ENCODE measurements around the gene MAPK14.
"Not testable (repeated sequence)": the region's sequence is repeated elsewhere in the genome, so short reads cannot be mapped to it uniquely, and the experiment has no call there.

The MAPK14 gene

DNA sequence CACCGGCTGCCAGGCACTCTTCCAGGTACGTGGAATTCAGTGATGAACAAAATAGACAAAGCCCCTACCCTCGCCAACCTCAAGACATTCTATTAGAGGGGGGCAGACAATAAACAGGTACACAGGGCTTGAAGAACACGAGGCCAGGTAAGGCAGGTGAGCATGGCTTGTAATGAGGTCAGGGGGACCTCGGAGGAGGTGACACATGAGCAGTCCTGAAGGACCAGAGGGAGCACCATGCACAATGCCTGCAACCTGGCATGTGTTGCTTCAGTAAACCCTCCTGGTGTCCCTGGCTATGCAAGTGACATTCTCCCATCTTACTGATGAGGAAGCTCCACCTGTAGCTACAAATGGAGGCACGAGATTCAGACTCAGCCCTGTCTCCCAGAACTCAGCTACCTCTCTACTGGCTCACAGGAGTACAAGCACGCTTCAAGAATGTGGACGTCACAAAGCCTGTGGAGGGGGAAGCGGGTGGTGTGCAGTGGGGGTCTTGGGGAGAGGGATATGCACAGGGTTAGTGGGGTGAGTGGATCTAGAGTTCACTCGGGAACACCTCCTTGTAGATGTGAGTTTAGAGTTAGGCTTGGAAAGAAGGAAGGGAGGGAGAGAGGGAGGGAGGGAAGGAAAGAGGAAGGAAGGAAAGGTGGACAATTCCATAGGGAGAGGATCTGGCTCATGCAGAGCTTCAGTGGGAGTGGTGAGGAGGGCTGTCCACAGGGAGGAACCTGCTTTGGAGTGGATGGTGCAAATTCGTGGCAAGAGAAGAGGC is 95.1 kb downstream of the MAPK14 start:
- Histone ChIP-seq H3K4me1 (ENCODE audit: control insufficient read depth, insufficient read depth, low read length) (no peaks in the 10 kb centered on the region), H3K27me3 (ENCODE audit: control insufficient read depth, insufficient read depth, low read length) (no peaks in the 10 kb centered on the region), H3K36me3 (ENCODE audit: control insufficient read depth, insufficient read depth, low read length) (no peaks in the 10 kb centered on the region), H3K9ac (ENCODE audit: low read length) (no peak overlapping the region), H3K4me3 (ENCODE audit: low read length) (no peak overlapping the region), H3K27ac (ENCODE audit: low read depth, low read length) (no peak overlapping the region)

DNA sequence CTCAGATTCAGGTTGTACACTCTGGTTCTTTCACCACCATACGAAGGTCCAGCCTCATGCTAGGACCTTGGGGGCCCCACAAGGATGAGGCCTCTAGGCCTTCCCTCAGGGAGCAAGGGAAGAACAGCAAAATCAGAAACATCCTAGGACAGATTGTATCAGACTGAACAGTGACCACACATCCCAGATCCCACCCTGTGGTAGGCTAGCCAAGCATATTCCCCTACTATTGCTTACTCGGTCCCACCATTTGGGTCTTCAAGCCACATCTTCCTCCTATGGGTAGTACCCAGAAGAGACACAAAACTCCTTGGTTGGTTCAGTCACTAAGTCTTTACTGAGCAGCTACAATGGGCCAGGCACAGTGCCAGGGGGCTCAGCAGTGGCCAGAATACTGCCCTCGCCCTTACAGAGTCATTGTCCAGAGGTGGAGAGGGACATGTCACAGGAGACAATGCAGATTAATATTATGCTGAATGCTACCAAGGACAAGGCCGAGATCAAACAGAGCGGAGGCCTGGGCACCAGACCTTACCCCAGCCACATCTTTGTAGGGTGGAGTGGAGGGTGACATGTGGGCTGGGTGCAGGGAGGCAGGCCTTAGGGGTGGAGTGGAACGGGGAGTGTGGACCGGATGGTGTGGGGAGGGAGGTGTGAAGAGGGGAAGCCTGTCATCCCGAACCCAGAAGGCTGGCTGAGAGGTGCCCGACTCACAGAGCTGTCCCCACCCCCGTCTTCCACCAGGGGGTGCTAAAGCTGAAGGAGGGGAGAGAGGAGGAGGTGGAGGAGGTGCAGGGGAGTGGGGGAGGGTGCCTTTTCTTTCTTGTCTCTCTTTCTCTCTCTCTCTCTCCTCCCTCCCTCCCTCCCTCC is 95.9 kb downstream of the MAPK14 start:
- no peak overlapping the region for H3K27ac ChIP-seq (ENCODE audit: low read depth, low read length)
- H3K36me3 ChIP-seq (ENCODE audit: control insufficient read depth, insufficient read depth, low read length): no peaks in the 10 kb centered on the region
- H3K4me3 ChIP-seq (ENCODE audit: low read length): no peak overlapping the region
- H3K27me3 ChIP-seq (ENCODE audit: control insufficient read depth, insufficient read depth, low read length): no peaks in the 10 kb centered on the region
- no peaks in the 10 kb centered on the region for H3K4me1 ChIP-seq (ENCODE audit: control insufficient read depth, insufficient read depth, low read length)
- no peak overlapping the region for H3K9ac ChIP-seq (ENCODE audit: low read length)

DNA sequence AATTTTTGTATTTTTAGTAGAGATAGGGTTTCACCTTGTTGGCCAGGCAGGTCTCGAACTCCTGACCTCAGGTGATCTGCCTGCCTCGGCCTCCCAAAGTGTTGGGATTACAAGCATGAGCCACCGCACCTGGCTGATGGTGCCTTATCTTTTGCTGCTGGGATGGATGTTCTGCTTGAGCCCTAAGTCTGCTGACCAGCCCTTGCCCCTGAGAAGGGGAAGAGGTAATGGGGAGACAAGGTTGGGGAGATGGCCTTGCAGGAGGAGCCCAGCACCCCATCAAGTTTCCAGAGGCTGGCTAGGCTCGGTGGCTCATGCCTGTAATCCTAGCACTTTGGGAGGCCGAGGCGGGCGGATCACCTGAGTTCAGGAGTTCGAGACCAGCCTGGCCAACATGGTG is 96.7 kb downstream of the MAPK14 start:
- H3K36me3 ChIP-seq (ENCODE audit: control insufficient read depth, insufficient read depth, low read length); H3K4me3 ChIP-seq (ENCODE audit: low read length); H3K27ac ChIP-seq (ENCODE audit: low read depth, low read length); H3K4me1 ChIP-seq (ENCODE audit: control insufficient read depth, insufficient read depth, low read length); H3K9ac ChIP-seq (ENCODE audit: low read length); H3K27me3 ChIP-seq (ENCODE audit: control insufficient read depth, insufficient read depth, low read length): not testable (repeated sequence)

GRCh38 chr6:36124881-36125280 is 97.3 kb downstream of the MAPK14 start:
- no peaks in the 10 kb centered on the region for H3K27me3 ChIP-seq (ENCODE audit: control insufficient read depth, insufficient read depth, low read length)
- H3K27ac ChIP-seq (ENCODE audit: low read depth, low read length): no peak overlapping the region
- no peak overlapping the region for H3K4me3 ChIP-seq (ENCODE audit: low read length)
- H3K4me1 ChIP-seq (ENCODE audit: control insufficient read depth, insufficient read depth, low read length): no peaks in the 10 kb centered on the region
- H3K36me3 ChIP-seq (ENCODE audit: control insufficient read depth, insufficient read depth, low read length): no peaks in the 10 kb centered on the region
- no peak overlapping the region for H3K9ac ChIP-seq (ENCODE audit: low read length)

DNA sequence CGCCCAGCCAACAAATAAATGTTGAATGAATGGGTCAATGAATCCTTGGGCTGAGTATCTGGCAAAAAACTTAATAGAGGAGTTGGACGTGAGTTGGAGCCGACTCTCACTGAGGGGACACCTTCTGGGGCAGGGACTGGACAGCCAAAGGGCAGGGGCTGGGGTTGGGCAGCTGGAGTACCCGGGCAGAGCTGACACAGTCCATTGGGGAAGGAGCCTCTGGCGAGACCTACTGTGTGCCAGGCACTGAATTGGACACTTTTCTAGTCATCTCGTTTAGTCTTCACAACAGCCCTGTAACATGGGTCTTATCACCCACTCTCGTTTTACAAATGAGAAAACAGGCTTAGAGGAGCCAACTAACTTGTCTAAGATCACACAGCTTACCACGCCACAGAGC is 98.0 kb downstream of the MAPK14 start:
- Histone ChIP-seq H3K4me1 (ENCODE audit: control insufficient read depth, insufficient read depth, low read length) (no peaks in the 10 kb centered on the region), H3K36me3 (ENCODE audit: control insufficient read depth, insufficient read depth, low read length) (no peaks in the 10 kb centered on the region), H3K27ac (ENCODE audit: low read depth, low read length) (no peak overlapping the region), H3K4me3 (ENCODE audit: low read length) (no peak overlapping the region), H3K27me3 (ENCODE audit: control insufficient read depth, insufficient read depth, low read length) (no peaks in the 10 kb centered on the region), H3K9ac (ENCODE audit: low read length) (no peak overlapping the region)

- Histone ChIP-seq H3K36me3 (ENCODE audit: control insufficient read depth, insufficient read depth, low read length) (no peaks in the 10 kb centered on the region), H3K9ac (ENCODE audit: low read length) (no peak overlapping the region), H3K27me3 (ENCODE audit: control insufficient read depth, insufficient read depth, low read length) (peaks cover 2% of the 10 kb centered on the region), H3K27ac (ENCODE audit: low read depth, low read length) (no peak overlapping the region), H3K4me1 (ENCODE audit: control insufficient read depth, insufficient read depth, low read length) (no peaks in the 10 kb centered on the region), H3K4me3 (ENCODE audit: low read length) (no peak overlapping the region)
Observed at GRCh38 chr6:36126121-36126520, 98.5 kb downstream of the MAPK14 start.

- Histone ChIP-seq H3K4me3 (ENCODE audit: low read length) (no peak overlapping the region), H3K9ac (ENCODE audit: low read length) (no peak overlapping the region), H3K4me1 (ENCODE audit: control insufficient read depth, insufficient read depth, low read length) (no peaks in the 10 kb centered on the region), H3K27ac (ENCODE audit: low read depth, low read length) (no peak overlapping the region), H3K36me3 (ENCODE audit: control insufficient read depth, insufficient read depth, low read length) (no peaks in the 10 kb centered on the region), H3K27me3 (ENCODE audit: control insufficient read depth, insufficient read depth, low read length) (peaks cover 2% of the 10 kb centered on the region)
Observed at GRCh38 chr6:36126553-36127458, 99.2 kb downstream of the MAPK14 start.

DNA sequence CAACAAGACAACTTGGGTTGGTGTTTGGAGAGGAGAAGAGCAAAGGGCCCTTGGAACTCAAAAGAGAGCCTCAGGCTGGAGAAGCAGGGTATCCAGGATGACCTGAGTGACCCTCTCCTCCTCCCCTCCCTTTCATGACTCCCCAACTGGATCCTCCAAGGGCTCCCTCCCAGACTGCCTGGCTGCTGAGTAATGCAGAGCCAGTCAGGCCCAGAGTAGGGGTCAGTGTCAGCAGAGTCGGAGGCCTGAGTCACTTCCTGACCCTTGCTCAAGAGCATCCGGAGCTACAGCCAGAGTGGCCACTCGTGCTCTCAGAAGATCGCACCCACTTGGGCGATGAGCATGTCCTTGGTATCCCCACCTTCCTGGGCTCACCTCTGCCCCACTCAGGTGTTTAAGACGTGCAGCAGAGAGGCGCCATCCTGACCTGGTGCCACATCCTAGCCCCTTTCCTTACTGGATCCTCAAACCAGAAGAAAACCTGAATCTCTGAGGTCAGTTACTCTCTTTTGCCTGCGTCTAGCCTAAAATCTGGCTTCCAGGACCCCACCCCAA is 99.9 kb downstream of the MAPK14 start:
- Histone ChIP-seq H3K9ac (ENCODE audit: low read length) (no peak overlapping the region), H3K27me3 (ENCODE audit: control insufficient read depth, insufficient read depth, low read length) (peaks cover 2% of the 10 kb centered on the region), H3K4me1 (ENCODE audit: control insufficient read depth, insufficient read depth, low read length) (no peaks in the 10 kb centered on the region), H3K27ac (ENCODE audit: low read depth, low read length) (no peak overlapping the region), H3K4me3 (ENCODE audit: low read length) (no peak overlapping the region), H3K36me3 (ENCODE audit: control insufficient read depth, insufficient read depth, low read length) (no peaks in the 10 kb centered on the region)

GRCh38 chr6:36128073-36128472 is 100.5 kb downstream of the MAPK14 start:
- Histone ChIP-seq H3K4me1 (ENCODE audit: control insufficient read depth, insufficient read depth, low read length) (no peaks in the 10 kb centered on the region), H3K27me3 (ENCODE audit: control insufficient read depth, insufficient read depth, low read length) (peaks cover 2% of the 10 kb centered on the region), H3K9ac (ENCODE audit: low read length) (no peak overlapping the region), H3K4me3 (ENCODE audit: low read length) (no peak overlapping the region), H3K27ac (ENCODE audit: low read depth, low read length) (no peak overlapping the region), H3K36me3 (ENCODE audit: control insufficient read depth, insufficient read depth, low read length) (no peaks in the 10 kb centered on the region)

DNA sequence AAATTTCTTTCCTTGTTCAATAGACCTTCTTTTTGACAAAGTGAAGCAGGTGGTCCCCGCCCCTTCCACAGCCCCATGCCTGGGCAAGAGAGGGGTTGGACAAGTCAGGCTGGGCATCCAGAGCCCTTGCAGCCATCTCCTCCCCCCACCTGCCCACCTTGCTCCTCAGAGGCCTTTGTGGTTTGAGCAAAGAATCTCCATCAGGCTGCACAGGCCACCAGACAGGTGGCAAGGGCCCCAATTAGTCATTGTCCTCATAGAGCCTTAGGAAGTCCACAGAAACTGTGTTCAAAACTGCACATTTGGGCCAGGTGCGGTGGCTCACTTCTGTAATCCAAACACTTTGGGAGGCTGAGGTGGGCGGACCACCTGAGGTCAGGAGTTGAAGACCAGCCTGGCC is 101.2 kb downstream of the MAPK14 start:
- H3K27me3 ChIP-seq (ENCODE audit: control insufficient read depth, insufficient read depth, low read length): peaks cover 2% of the 10 kb centered on the region
- H3K9ac ChIP-seq (ENCODE audit: low read length): no peak overlapping the region
- H3K4me3 ChIP-seq (ENCODE audit: low read length): no peak overlapping the region
- H3K27ac ChIP-seq (ENCODE audit: low read depth, low read length): no peak overlapping the region
- H3K4me1 ChIP-seq (ENCODE audit: control insufficient read depth, insufficient read depth, low read length): no peaks in the 10 kb centered on the region
- H3K36me3 ChIP-seq (ENCODE audit: control insufficient read depth, insufficient read depth, low read length): no peaks in the 10 kb centered on the region

DNA sequence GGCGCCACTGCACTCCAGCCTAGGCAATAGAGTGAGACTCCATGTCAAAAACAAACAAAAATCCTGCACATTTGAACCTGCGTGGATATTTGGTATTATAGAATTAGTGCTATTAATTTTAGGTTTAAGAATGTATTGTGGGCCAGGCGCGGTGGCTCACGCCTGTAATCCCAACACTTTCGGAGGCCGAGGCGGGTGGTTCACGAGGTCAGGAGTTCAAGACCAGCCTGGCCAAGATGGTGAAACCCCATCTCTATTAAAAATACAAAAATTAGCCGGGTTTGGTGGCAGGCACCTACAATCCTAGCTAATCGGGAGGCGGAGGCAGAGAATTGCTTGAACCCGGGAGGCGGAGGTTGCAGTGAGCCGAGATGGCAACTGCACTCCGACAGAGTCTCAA is 101.7 kb downstream of the MAPK14 start:
- H3K4me1 ChIP-seq (ENCODE audit: control insufficient read depth, insufficient read depth, low read length); H3K9ac ChIP-seq (ENCODE audit: low read length); H3K27ac ChIP-seq (ENCODE audit: low read depth, low read length); H3K4me3 ChIP-seq (ENCODE audit: low read length); H3K27me3 ChIP-seq (ENCODE audit: control insufficient read depth, insufficient read depth, low read length); H3K36me3 ChIP-seq (ENCODE audit: control insufficient read depth, insufficient read depth, low read length): not testable (repeated sequence)
